Measurements from ENCODE around the gene ADGRF4.
A peak's percentile ranks its signal among the peaks of the same experiment; 100 is the strongest.
"Not testable (repeated sequence)": the region's sequence is repeated elsewhere in the genome, so short reads cannot be mapped to it uniquely, and the experiment has no call there.

ADGRF4 gene

GRCh38 chr6:47740714-47741113 lies 42.3 kb downstream of the ADGRF4 start:
- no peak for DNase-seq

- peak; percentile 15 for DNase-seq
Measured at GRCh38 chr6:47741807-47742206, 43.4 kb downstream of the ADGRF4 start.

GRCh38 chr6:47743744-47744143 lies 45.4 kb downstream of the ADGRF4 start:
- peak; percentile 57 for DNase-seq

- not testable (repeated sequence) for DNase-seq
Measured at GRCh38 chr6:47745269-47745668, 46.9 kb downstream of the ADGRF4 start.

GRCh38 chr6:47749757-47750156 lies 51.4 kb downstream of the ADGRF4 start:
- no peak for DNase-seq

- no peak for DNase-seq
Measured at GRCh38 chr6:47752801-47753200, 54.4 kb downstream of the ADGRF4 start.

- DNase-seq, result no peak
Measured at GRCh38 chr6:47759364-47759763, 61.0 kb downstream of the ADGRF4 start.

GRCh38 chr6:47762502-47762901 lies 64.1 kb downstream of the ADGRF4 start:
- no peak for DNase-seq

- no peak for DNase-seq
Measured at GRCh38 chr6:47766445-47766844, 68.1 kb downstream of the ADGRF4 start.

GRCh38 chr6:47767102-47767501 lies 68.7 kb downstream of the ADGRF4 start:
- DNase-seq, result no peak

GRCh38 chr6:47769982-47770381 lies 71.6 kb downstream of the ADGRF4 start:
- DNase-seq, result no peak

Data from fibroblast of upper back skin (primary cell).